ENCODE results near the gene TPSAB1. TPM values are rescaled to one million over a fixed set of nuclear protein-coding genes. Genes with fewer than 3 reads are reported as not detected.
"Not testable (repeated sequence)": the region's sequence is repeated elsewhere in the genome, so short reads cannot be mapped to it uniquely, and the experiment has no call there.

TPSAB1 gene
- total RNA-seq, 1 donor from 2014 or later: not detected

GRCh38 chr16:1247903-1248537 lies 7.5 kb downstream of the TPSAB1 start:
- not testable (repeated sequence) for DNase-seq (ENCODE audit: low read depth in 2 of 2)

GRCh38 chr16:1249031-1249755 lies 8.7 kb downstream of the TPSAB1 start:
- not testable (repeated sequence) for DNase-seq (ENCODE audit: low read depth in 2 of 2)

GRCh38 chr16:1253701-1254364 lies 13.3 kb downstream of the TPSAB1 start:
- DNase-seq (ENCODE audit: low read depth in 2 of 2): not testable (repeated sequence)

GRCh38 chr16:1254821-1255220 lies 14.3 kb downstream of the TPSAB1 start:
- not testable (repeated sequence) for DNase-seq (ENCODE audit: low read depth in 2 of 2)

- not testable (repeated sequence) for DNase-seq (ENCODE audit: low read depth in 2 of 2)
Observed at GRCh38 chr16:1255276-1256122, 15.0 kb downstream of the TPSAB1 start, which contains the start of gene TPSD1. TPSD1 (plus strand) TSS chr16:1256069; CDS start chr16:1256281, 212 bp downstream.

- DNase-seq (ENCODE audit: low read depth in 2 of 2): not testable (repeated sequence)
Observed at GRCh38 chr16:1256296-1256873, 15.9 kb downstream of the TPSAB1 start.

GRCh38 chr16:1256874-1257322 lies 16.4 kb downstream of the TPSAB1 start:
- DNase-seq (ENCODE audit: low read depth in 2 of 2): no peak

GRCh38 chr16:1257561-1258224 lies 17.2 kb downstream of the TPSAB1 start:
- DNase-seq (ENCODE audit: low read depth in 2 of 2): no peak

- no peak for DNase-seq (ENCODE audit: low read depth in 2 of 2)
Observed at GRCh38 chr16:1258225-1258600, 17.7 kb downstream of the TPSAB1 start.

GRCh38 chr16:1258906-1259759 lies 18.6 kb downstream of the TPSAB1 start:
- no peak for DNase-seq (ENCODE audit: low read depth in 2 of 2)

GRCh38 chr16:1259760-1260068 lies 19.2 kb downstream of the TPSAB1 start:
- DNase-seq (ENCODE audit: low read depth in 2 of 2): no peak

GRCh38 chr16:1260101-1260680 lies 19.7 kb downstream of the TPSAB1 start:
- no peak for DNase-seq (ENCODE audit: low read depth in 2 of 2)

- DNase-seq (ENCODE audit: low read depth in 2 of 2): no peak
Observed at GRCh38 chr16:1261131-1261892, 20.8 kb downstream of the TPSAB1 start.

- DNase-seq (ENCODE audit: low read depth in 2 of 2): no peak
Observed at GRCh38 chr16:1262210-1262845, 21.8 kb downstream of the TPSAB1 start.

GRCh38 chr16:1262846-1263221 lies 22.3 kb downstream of the TPSAB1 start:
- no peak for DNase-seq (ENCODE audit: low read depth in 2 of 2)

GRCh38 chr16:1263591-1264344 lies 23.3 kb downstream of the TPSAB1 start:
- no peak for DNase-seq (ENCODE audit: low read depth in 2 of 2)

GRCh38 chr16:1264345-1265089 lies 24.0 kb downstream of the TPSAB1 start:
- no peak for DNase-seq (ENCODE audit: low read depth in 2 of 2)

Data from dermis microvascular lymphatic vessel endothelial cell (primary cell).